Measurements from ENCODE around the gene COL7A1. TPM values are rescaled to one million over a fixed set of nuclear protein-coding genes. Genes with fewer than 3 reads are reported as not detected.

The COL7A1 gene
- total and polyA plus RNA-seq, 2 of the 13 experiments (the other 11 are each of a cell fraction or from before 2014, with no cell fraction given) = 2.7 to 11.7 TPM

DNA sequence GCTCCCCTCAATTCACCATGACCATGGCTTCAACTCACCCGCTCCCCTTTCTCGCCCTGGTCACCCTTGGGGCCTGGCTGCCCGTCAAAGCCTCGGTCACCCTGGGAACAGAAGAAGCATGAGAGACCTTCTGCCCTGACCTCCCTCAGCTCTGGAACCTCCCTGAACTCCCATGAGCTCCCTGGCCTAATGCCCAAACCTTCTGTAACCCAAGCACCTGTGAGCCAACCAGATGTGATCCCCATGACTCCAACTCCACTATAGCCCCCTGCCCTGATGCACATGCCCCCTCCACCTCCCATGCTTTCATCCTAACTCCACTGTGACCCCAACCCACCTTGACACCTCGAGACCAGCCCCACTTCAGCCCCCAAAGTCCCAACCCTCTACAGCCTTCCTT, 28.0 kb downstream of the COL7A1 start:
- in situ Hi-C loops (cut with HindIII; ENCODE audit: extremely low pct_ligation_motif_present, low pct_unique_long_range_greater_than_20kb) (no loop called here), intact Hi-C loops (cut with micrococcal nuclease; ENCODE audit: unreplicated experiment) (no loop called here)
- Histone ChIP-seq H3K4me3 (replicated peaks in 1 of 3; ENCODE audit: insufficient read depth in 1 of 3, low read depth in 2 of 3, low read length in 3 of 3) (no peak overlapping the region), H3K36me3 (replicated peaks in 1 of 2; ENCODE audit: control insufficient read depth in 1 of 2, insufficient read depth in 2 of 2, low read length in 2 of 2) (no peaks in the 10 kb centered on the region), H4K20me1 (ENCODE audit: insufficient read depth, low read length) (no peaks in the 10 kb centered on the region), H3K9me3 (ENCODE audit: low read length) (no peaks in the 10 kb centered on the region), H3K4me1 (ENCODE audit: insufficient read depth, low read length) (peaks cover 91% of the 10 kb centered on the region), H3K79me2 (ENCODE audit: insufficient read depth, low read length) (no peaks in the 10 kb centered on the region), H3K4me2 (ENCODE audit: low read depth, low read length) (no peak overlapping the region), H3K9ac (ENCODE audit: insufficient read depth, low read depth, low read length) (no peak overlapping the region), H3K27me3 (ENCODE audit: control insufficient read depth in 1 of 2, insufficient read depth in 2 of 2, low read length in 2 of 2) (no peaks in the 10 kb centered on the region), H3K27ac (ENCODE audit: extremely low read length, insufficient read depth, low read length) (no peak overlapping the region), H2AFZ (ENCODE audit: low read length) (no peak overlapping the region)
- BruUV-seq (replicated peaks) = no TSS peak
- POLR2A ChIA-PET = interaction anchor here (1.1 to 1.7 kb wide), 2 partner anchors 32 to 94 kb away, joined by 3 read pairs; no protein-coding TSS in a partner anchor
- WGBS (ENCODE audit: low lambda C conversion rate) = 79% methylated on average over 5 of the region's 5 CpGs
- DNase-seq (ENCODE audit: low spot score) (no peak), FAIRE-seq (no peak), ATAC-seq (no peak)
- CTCF ChIA-PET (ENCODE audit: low intra/inter-chr PET ratio, low total read pairs) = no interaction called here
- TF ChIP-seq, protein P1, sequence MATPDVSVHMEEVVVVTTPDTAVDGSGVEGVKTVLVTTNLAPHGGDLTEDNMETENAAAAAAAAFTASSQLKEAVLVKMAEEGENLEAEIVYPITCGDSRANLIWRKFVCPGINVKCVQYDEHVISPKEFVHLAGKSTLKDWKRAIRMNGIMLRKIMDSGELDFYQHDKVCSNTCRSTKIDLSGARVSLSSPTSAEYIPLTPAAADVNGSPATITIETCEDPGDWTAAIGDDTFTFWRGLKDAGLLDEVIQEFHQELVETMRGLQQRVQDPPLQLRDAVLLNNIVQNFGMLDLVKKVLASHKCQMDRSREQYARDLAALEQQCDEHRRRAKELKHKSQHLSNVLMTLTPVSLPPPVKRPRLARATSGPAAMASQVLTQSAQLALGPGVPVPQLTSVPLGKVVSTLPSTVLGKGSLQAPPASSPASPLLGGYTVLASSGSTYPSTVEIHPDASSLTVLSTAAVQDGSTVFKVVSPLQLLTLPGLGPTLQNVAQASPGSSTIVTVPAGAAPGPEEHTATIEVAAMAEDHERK (CRISPR knock-in tag; IDR thresholded peaks at IDR 0.05; ENCODE audit: low read depth) = no peak
- TF ChIP-seq MAFG (CRISPR knock-in tag; IDR thresholded peaks at IDR 0.05) (no peak), KLF11 (CRISPR knock-in tag; IDR thresholded peaks at IDR 0.05) (no peak), TSC22D2 (CRISPR knock-in tag; IDR thresholded peaks at IDR 0.05; ENCODE audit: borderline replicate concordance) (no peak), SKI (IDR thresholded peaks at IDR 0.05; ENCODE audit: partially characterized antibody) (no peak), KAT8 (CRISPR knock-in tag; IDR thresholded peaks at IDR 0.05) (no peak), ATF2 (CRISPR knock-in tag; IDR thresholded peaks at IDR 0.05) (no peak), ZNF276 (CRISPR knock-in tag; IDR thresholded peaks at IDR 0.05; ENCODE audit: low read depth) (no peak), TOE1 (CRISPR knock-in tag; IDR thresholded peaks at IDR 0.05) (no peak), RNF2 (conservative IDR thresholded peaks at IDR 0.05; ENCODE audit: low read depth) (no peak), AKAP8 (CRISPR knock-in tag; IDR thresholded peaks at IDR 0.05) (no peak), SUZ12 (IDR thresholded peaks at IDR 0.05; ENCODE audit: low read depth, low read length) (no peak)
- TF ChIP-seq, protein P2, sequence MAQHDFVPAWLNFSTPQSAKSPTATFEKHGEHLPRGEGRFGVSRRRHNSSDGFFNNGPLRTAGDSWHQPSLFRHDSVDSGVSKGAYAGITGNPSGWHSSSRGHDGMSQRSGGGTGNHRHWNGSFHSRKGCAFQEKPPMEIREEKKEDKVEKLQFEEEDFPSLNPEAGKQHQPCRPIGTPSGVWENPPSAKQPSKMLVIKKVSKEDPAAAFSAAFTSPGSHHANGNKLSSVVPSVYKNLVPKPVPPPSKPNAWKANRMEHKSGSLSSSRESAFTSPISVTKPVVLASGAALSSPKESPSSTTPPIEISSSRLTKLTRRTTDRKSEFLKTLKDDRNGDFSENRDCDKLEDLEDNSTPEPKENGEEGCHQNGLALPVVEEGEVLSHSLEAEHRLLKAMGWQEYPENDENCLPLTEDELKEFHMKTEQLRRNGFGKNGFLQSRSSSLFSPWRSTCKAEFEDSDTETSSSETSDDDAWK (CRISPR knock-in tag; IDR thresholded peaks at IDR 0.05) = no peak
- TF ChIP-seq, protein P3, sequence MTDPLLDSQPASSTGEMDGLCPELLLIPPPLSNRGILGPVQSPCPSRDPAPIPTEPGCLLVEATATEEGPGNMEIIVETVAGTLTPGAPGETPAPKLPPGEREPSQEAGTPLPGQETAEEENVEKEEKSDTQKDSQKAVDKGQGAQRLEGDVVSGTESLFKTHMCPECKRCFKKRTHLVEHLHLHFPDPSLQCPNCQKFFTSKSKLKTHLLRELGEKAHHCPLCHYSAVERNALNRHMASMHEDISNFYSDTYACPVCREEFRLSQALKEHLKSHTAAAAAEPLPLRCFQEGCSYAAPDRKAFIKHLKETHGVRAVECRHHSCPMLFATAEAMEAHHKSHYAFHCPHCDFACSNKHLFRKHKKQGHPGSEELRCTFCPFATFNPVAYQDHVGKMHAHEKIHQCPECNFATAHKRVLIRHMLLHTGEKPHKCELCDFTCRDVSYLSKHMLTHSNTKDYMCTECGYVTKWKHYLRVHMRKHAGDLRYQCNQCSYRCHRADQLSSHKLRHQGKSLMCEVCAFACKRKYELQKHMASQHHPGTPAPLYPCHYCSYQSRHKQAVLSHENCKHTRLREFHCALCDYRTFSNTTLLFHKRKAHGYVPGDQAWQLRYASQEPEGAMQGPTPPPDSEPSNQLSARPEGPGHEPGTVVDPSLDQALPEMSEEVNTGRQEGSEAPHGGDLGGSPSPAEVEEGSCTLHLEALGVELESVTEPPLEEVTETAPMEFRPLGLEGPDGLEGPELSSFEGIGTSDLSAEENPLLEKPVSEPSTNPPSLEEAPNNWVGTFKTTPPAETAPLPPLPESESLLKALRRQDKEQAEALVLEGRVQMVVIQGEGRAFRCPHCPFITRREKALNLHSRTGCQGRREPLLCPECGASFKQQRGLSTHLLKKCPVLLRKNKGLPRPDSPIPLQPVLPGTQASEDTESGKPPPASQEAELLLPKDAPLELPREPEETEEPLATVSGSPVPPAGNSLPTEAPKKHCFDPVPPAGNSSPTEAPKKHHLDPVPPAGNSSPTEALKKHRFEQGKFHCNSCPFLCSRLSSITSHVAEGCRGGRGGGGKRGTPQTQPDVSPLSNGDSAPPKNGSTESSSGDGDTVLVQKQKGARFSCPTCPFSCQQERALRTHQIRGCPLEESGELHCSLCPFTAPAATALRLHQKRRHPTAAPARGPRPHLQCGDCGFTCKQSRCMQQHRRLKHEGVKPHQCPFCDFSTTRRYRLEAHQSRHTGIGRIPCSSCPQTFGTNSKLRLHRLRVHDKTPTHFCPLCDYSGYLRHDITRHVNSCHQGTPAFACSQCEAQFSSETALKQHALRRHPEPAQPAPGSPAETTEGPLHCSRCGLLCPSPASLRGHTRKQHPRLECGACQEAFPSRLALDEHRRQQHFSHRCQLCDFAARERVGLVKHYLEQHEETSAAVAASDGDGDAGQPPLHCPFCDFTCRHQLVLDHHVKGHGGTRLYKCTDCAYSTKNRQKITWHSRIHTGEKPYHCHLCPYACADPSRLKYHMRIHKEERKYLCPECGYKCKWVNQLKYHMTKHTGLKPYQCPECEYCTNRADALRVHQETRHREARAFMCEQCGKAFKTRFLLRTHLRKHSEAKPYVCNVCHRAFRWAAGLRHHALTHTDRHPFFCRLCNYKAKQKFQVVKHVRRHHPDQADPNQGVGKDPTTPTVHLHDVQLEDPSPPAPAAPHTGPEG (CRISPR knock-in tag; IDR thresholded peaks at IDR 0.05) = no peak

All from HepG2 (cell line).